H1 (cell line): Measurements from ENCODE around the gene GPX4. TPM values are rescaled to one million over a fixed set of nuclear protein-coding genes. Genes with fewer than 3 reads are reported as not detected.

Experiments used
- BCL11A ChIP-seq, 2 experiments: IDR thresholded peaks; one replicate each; pipeline ENCODE4 v1.6.1; 2011; ENCODE audit warnings: low read depth in 2 of 2, low read length in 2 of 2, mild to moderate bottlenecking in 2 of 2
- CBX8 ChIP-seq: fragments of 300-800, 300-1000 bp; sonication (generic); IDR thresholded peaks from 2 replicates; pipeline ENCODE4 v1.7.1; 2016; ENCODE audit warnings: low read depth, low read length, borderline replicate concordance
- CREB1 ChIP-seq: IDR thresholded peaks from 2 replicates; pipeline ENCODE4 v1.6.1; 2012; ENCODE audit warnings: inconsistent platforms
- FOSL1 ChIP-seq: IDR thresholded peaks from 2 replicates; pipeline ENCODE4 v1.6.1; 2011; ENCODE audit warnings: mild to moderate bottlenecking, low read depth, low read length, moderate library complexity; ENCODE audit not compliant: insufficient read depth
- TCF12 ChIP-seq: IDR thresholded peaks from 2 replicates; pipeline ENCODE4 v1.6.1; 2011; ENCODE audit warnings: low read depth, mild to moderate bottlenecking, low read length
- USF2 ChIP-seq: IDR thresholded peaks from 2 replicates; pipeline ENCODE4 v1.6.1; 2011; ENCODE audit warnings: low read length, improper control_type of control experiment
- polyA plus RNA-seq, 7 experiments: library from polyadenylated mRNA; depleted of rRNA in 3 of 7; stranded (reverse) in 5 of 7; unstranded in 2 of 7; fragments of >200 nt in 5 of 7; fragments of 200-250 nt in 2 of 7; gene quantifications; 1 replicate in 5 of 7; 2 replicates in 1 of 7; 4 replicates in 1 of 7; pipeline versions ENCODE4 v1.2.1 to v1.2.3, GENCODE V29; 2011 to 2013; ENCODE audit warnings: missing spikeins in 2 of 7, mixed read lengths in 2 of 7
- total RNA-seq: library from RNA; stranded (reverse); fragmentation: NEBNext Ultra II Directional; extraction: Animal tissue kit (Norgen Biotek cat#: 25700); gene quantifications from 2 replicates; pipeline ENCODE4 v1.2.1, GENCODE V29; 2021

GPX4 gene
- total and polyA plus RNA-seq, 2 of the 8 experiments (the other 6 are each of a cell fraction or from before 2014, with no cell fraction given): 342 to 693 TPM

GRCh38 chr19:1093811-1094553, 9.8 kb upstream of the GPX4 start (continued):
- TF ChIP-seq CBX8 (no peak), USF2 (no peak), BCL11A (IDR thresholded peaks at IDR 0.05; ENCODE audit: low read depth in 2 of 2, low read length in 2 of 2) (no peak), FOSL1 (no peak), CREB1 (no peak), TCF12 (no peak)
